ENCODE measurements around the gene SLC38A9. TPM values are rescaled to one million over a fixed set of nuclear protein-coding genes. Genes with fewer than 3 reads are reported as not detected.

SLC38A9 gene
- total and polyA plus RNA-seq, 2 of the 8 experiments (the other 6 are each of a cell fraction or from before 2014, with no cell fraction given): 29.2 to 43.7 TPM

GRCh38 chr5:55715519-55716078, 3.5 kb upstream of the SLC38A9 start (continued):
- no peak for TF ChIP-seq CHD7 (IDR thresholded peaks at IDR 0.05; ENCODE audit: insufficient replicate concordance, low read length)
- no peak for TF ChIP-seq HDAC6 (IDR thresholded peaks at IDR 0.05; ENCODE audit: low read depth, low read length)
- no peak for TF ChIP-seq YY1 (IDR thresholded peaks at IDR 0.05; ENCODE audit: low read depth, low read length)
- TF ChIP-seq ATF3 (IDR thresholded peaks at IDR 0.05; ENCODE audit: insufficient read depth, low read depth, low read length): no peak
- no peak for TF ChIP-seq EP300 (IDR thresholded peaks at IDR 0.05; ENCODE audit: borderline replicate concordance in 1 of 2, low read depth in 2 of 2, low read length in 2 of 2)
- TF ChIP-seq CTCF (IDR thresholded peaks at IDR 0.05; ENCODE audit: control extremely low read depth in 1 of 3, insufficient read depth in 1 of 3, low read depth in 1 of 3, low read length in 3 of 3): no peak

All from H1 (cell line).